DMS153 treated with DMSO at 0.1 percent for 48 hours (cell line): ENCODE measurements around the gene PECR.
A peak's percentile ranks its signal among the peaks of the same experiment; 100 is the strongest.

Experiments used
- DNase-seq: peaks from one replicate; lab custom pipeline; 2025; ENCODE audit not compliant: unreplicated experiment; lab: John Stamatoyannopoulos, UW

PECR gene

GRCh38 chr2:216081487-216082116, at the start of gene PECR, which contains the start of gene TMEM169:
Gene PECR (minus strand): TSS chr2:216081809. CDS start chr2:216081741, 68 bp downstream.
Gene TMEM169 (plus strand): TSS chr2:216081919. CDS start chr2:216095964, 14,045 bp downstream.
- DNase-seq, result peak; percentile 69

GRCh38 chr2:216130346-216130971, 48.9 kb upstream of the PECR start:
- no peak for DNase-seq

- no peak for DNase-seq
These were observed 45.3 kb upstream of the PECR start for GRCh38 chr2:216126943-216127342.

GRCh38 chr2:216121255-216121654, 39.6 kb upstream of the PECR start:
- DNase-seq, result no peak

- no peak for DNase-seq
These were observed 38.4 kb upstream of the PECR start for GRCh38 chr2:216119986-216120385.

- no peak for DNase-seq
These were observed 37.5 kb upstream of the PECR start for GRCh38 chr2:216119146-216119545.

- no peak for DNase-seq
These were observed 36.9 kb upstream of the PECR start for GRCh38 chr2:216118474-216118873.

GRCh38 chr2:216117561-216118340, 36.1 kb upstream of the PECR start:
- no peak for DNase-seq

GRCh38 chr2:216116418-216116817, 34.8 kb upstream of the PECR start:
- DNase-seq, result no peak

GRCh38 chr2:216114714-216115531, 33.3 kb upstream of the PECR start:
- peak; percentile 99 for DNase-seq

- DNase-seq, result no peak
These were observed 32.7 kb upstream of the PECR start for GRCh38 chr2:216114382-216114713.

GRCh38 chr2:216113572-216113971, 32.0 kb upstream of the PECR start:
- DNase-seq, result no peak

- DNase-seq, result no peak
These were observed 31.3 kb upstream of the PECR start for GRCh38 chr2:216112926-216113325.

GRCh38 chr2:216111122-216111521, 29.5 kb upstream of the PECR start:
- DNase-seq, result no peak

- DNase-seq, result no peak
These were observed 29.0 kb upstream of the PECR start for GRCh38 chr2:216110620-216111019.

- no peak for DNase-seq
These were observed 28.5 kb upstream of the PECR start for GRCh38 chr2:216109962-216110614.

- DNase-seq, result peak; percentile 92
These were observed 27.6 kb upstream of the PECR start, which contains the start of gene XRCC5 for GRCh38 chr2:216108967-216109921. Gene XRCC5 (plus strand): TSS chr2:216109348. CDS start chr2:216109437, 89 bp downstream.

GRCh38 chr2:216108310-216108966, 26.8 kb upstream of the PECR start:
- DNase-seq, result no peak

- DNase-seq, result no peak
These were observed 26.2 kb upstream of the PECR start for GRCh38 chr2:216107760-216108159.
